Stimulated activated CD4-positive, alpha-beta T cell treated with anti-CD3 and anti-CD28 coated beads, Interleukin-2, amount 100 ng/mL, for 48 hours (primary cell): ENCODE data around the gene ATG10.
A peak's percentile ranks its signal among the peaks of the same experiment; 100 is the strongest.

Experiments used
- DNase-seq, 2 donors: peaks; one replicate each; pipeline ENCODE4 v3.0.0-alpha.2; 2020

Gene ATG10

GRCh38 chr5:82168294-82168693 is 196.5 kb downstream of the ATG10 start:
- no peak for DNase-seq

GRCh38 chr5:82169892-82170291 is 198.1 kb downstream of the ATG10 start:
- DNase-seq, result no peak

GRCh38 chr5:82174128-82174918 is 202.5 kb downstream of the ATG10 start:
- DNase-seq, result peak; percentile 69 to 70

GRCh38 chr5:82174919-82175219 is 203.0 kb downstream of the ATG10 start:
- no peak for DNase-seq

- no peak for DNase-seq
Observed at GRCh38 chr5:82176115-82176814, 204.4 kb downstream of the ATG10 start.

GRCh38 chr5:82178378-82178777 is 206.6 kb downstream of the ATG10 start:
- no peak for DNase-seq

GRCh38 chr5:82182662-82183061 is 210.8 kb downstream of the ATG10 start:
- no peak for DNase-seq

- DNase-seq, result no peak
Observed at GRCh38 chr5:82183828-82184227, 212.0 kb downstream of the ATG10 start.

- no peak for DNase-seq
Observed at GRCh38 chr5:82185851-82186250, 214.0 kb downstream of the ATG10 start.

GRCh38 chr5:82197550-82197949 is 225.7 kb downstream of the ATG10 start:
- DNase-seq, result no peak

GRCh38 chr5:82204567-82204966 is 232.7 kb downstream of the ATG10 start:
- no peak for DNase-seq

GRCh38 chr5:82205005-82205404 is 233.2 kb downstream of the ATG10 start:
- DNase-seq, result no peak

- no peak for DNase-seq
Observed at GRCh38 chr5:82208371-82208770, 236.5 kb downstream of the ATG10 start.

- DNase-seq, result no peak
Observed at GRCh38 chr5:82211855-82212572, 240.2 kb downstream of the ATG10 start.

GRCh38 chr5:82217917-82218316 is 246.1 kb downstream of the ATG10 start:
- no peak for DNase-seq

- no peak for DNase-seq
Observed at GRCh38 chr5:82218374-82219156, 246.7 kb downstream of the ATG10 start.

GRCh38 chr5:82221020-82221419 is 249.2 kb downstream of the ATG10 start:
- DNase-seq, result no peak

GRCh38 chr5:82222597-82223574 is 251.1 kb downstream of the ATG10 start:
- DNase-seq, result no peak

GRCh38 chr5:82225525-82226172 is 253.8 kb downstream of the ATG10 start:
- DNase-seq, result peak; percentile 58 to 70

- no peak for DNase-seq
Observed at GRCh38 chr5:82234885-82235284, 263.1 kb downstream of the ATG10 start.

GRCh38 chr5:82244151-82244550 is 272.3 kb downstream of the ATG10 start:
- DNase-seq, result no peak
